Measurements from ENCODE around the gene BBOX1.

GRCh38 chr11:27119396-27119795 lies 78.8 kb downstream of the BBOX1 start:
- TF ChIP-seq GATA3 (IDR thresholded peaks at IDR 0.05; ENCODE audit: low read depth, low read length) (no peak), GATA2 (IDR thresholded peaks at IDR 0.05; ENCODE audit: low read depth, low read length) (no peak)
